Measurements from ENCODE around the gene TMEM259.

The TMEM259 gene

DNA sequence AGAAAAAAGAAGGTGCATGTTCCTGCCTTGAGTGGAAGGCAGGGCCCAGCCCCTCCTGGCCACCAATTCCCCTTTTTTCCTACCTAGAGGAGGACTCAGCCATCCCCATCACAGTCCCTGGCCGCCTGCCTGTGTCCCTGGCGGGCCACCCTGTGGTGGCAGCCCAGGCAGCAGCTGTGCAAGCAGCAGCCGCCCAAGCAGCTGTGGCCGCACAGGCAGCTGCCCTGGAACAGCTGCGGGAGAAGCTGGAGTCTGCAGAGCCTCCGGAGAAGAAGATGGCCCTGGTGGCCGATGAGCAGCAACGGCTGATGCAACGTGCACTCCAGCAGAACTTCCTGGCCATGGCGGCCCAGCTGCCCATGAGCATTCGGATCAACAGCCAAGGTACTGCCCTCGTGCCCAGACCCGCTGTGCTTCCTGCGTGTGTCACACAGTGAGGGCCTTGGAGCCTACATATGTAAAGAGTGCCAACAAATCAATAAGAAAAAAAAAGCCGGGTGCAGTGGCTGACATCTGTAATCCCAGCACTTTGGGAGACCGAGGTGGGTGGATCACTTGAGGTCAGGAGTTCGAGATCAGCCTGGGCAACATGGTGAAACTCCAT is 54.3 kb downstream of the TMEM259 start:
- DNase-seq (ENCODE audit: low read depth) = no peak
- H3K4me3 ChIP-seq (ENCODE audit: low read depth, low read length) = no peak overlapping the region
- TF ChIP-seq, protein P1, sequence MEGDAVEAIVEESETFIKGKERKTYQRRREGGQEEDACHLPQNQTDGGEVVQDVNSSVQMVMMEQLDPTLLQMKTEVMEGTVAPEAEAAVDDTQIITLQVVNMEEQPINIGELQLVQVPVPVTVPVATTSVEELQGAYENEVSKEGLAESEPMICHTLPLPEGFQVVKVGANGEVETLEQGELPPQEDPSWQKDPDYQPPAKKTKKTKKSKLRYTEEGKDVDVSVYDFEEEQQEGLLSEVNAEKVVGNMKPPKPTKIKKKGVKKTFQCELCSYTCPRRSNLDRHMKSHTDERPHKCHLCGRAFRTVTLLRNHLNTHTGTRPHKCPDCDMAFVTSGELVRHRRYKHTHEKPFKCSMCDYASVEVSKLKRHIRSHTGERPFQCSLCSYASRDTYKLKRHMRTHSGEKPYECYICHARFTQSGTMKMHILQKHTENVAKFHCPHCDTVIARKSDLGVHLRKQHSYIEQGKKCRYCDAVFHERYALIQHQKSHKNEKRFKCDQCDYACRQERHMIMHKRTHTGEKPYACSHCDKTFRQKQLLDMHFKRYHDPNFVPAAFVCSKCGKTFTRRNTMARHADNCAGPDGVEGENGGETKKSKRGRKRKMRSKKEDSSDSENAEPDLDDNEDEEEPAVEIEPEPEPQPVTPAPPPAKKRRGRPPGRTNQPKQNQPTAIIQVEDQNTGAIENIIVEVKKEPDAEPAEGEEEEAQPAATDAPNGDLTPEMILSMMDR (IDR thresholded peaks at IDR 0.05; ENCODE audit: control insufficient read depth, extremely low read depth, insufficient read depth) = no peak

DNA sequence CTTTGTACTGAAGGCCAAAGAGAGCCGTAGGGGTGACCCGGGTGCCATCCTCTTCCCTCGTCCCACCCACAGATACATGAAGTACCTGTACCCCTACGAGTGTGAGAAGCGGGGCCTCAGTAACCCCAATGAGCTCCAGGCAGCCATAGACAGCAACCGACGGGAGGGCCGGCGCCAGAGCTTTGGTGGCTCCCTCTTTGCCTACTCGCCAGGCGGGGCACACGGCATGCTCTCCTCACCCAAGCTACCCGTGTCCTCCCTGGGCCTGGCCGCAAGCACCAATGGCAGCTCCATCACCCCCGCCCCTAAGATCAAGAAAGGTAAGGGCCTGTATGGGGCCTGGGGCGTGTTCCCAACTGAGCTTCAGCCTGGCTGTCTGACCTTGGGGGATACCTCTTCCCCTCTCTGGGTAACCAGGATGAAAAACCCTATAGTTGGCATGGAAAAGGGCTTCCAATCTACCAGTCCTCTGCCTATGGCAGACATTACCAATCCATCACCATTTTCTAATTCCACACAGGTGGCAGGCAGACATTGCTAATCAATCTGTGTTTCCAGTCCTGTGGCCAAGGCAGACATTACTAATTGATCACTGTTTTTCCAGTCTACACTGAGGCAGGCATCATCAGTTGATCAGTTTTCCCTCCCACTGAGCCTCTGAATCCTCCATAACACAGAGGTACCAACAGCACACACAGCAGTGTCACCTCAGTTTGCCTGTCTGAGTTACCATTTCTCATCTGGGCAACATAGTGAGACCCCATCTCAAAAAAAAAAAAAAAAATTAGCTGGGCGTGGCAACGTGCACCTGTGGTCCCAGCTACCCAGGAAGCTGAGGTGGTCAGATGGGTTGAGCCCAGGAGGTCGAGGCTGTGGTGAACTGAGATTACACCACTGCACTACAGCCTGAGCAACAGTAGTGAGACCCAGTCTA is 55.9 kb downstream of the TMEM259 start:
- TF ChIP-seq, protein P1 (IDR thresholded peaks at IDR 0.05; ENCODE audit: control insufficient read depth, extremely low read depth, insufficient read depth) = no peak
- no peak for DNase-seq (ENCODE audit: low read depth)

DNA sequence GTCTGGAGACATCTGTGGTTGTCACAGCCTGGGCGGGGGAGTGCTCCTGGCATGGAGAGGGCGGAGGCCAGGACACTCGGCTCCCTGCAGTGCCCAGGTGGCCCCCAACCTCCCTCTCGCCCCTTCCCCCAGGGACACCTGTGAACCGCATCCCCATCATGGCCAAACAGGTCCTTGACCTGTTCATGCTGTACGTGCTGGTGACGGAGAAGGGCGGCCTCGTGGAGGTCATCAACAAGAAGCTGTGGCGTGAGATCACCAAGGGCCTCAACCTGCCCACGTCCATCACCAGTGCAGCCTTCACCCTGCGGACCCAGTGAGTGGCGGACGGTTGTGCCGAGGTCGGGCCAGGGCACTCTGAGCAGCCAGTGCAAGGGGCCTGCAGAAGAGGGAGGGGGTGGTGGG is 56.8 kb downstream of the TMEM259 start:
- no peak overlapping the region for H3K4me3 ChIP-seq (ENCODE audit: low read depth, low read length)
- TF ChIP-seq, protein P1 (IDR thresholded peaks at IDR 0.05; ENCODE audit: control insufficient read depth, extremely low read depth, insufficient read depth) = no peak
- DNase-seq (ENCODE audit: low read depth) = no peak

More for the DNA sequence above, 55.9 kb downstream of the TMEM259 start:
- H3K4me3 ChIP-seq (ENCODE audit: low read depth, low read length) = no peak overlapping the region

DNA sequence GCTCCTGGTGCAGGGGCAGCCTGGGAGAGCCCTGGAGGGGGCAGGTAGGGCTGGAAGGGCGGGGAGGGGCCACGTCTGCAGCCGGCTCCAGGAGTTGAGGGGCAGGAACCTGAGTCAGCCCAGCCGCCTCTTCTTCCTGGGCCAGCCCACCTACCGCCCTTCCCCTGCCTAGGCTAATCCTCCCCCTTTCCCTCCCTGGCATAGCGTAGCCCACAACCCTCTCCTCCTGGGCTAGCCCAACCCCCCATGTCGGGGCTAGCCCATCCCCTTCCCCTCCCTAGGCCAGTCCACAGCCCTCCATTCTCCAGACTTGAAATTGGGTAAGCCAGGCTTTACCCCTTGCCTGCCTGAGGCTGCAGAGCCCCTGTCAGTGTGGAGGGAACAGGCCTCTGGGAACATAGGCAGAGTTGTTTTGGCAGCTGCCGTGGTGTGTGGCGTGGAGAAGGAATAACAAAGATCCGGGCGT is 57.4 kb downstream of the TMEM259 start:
- DNase-seq (ENCODE audit: low read depth) = no peak
- TF ChIP-seq, protein P1 (IDR thresholded peaks at IDR 0.05; ENCODE audit: control insufficient read depth, extremely low read depth, insufficient read depth) = no peak
- no peak overlapping the region for H3K4me3 ChIP-seq (ENCODE audit: low read depth, low read length)

DNA sequence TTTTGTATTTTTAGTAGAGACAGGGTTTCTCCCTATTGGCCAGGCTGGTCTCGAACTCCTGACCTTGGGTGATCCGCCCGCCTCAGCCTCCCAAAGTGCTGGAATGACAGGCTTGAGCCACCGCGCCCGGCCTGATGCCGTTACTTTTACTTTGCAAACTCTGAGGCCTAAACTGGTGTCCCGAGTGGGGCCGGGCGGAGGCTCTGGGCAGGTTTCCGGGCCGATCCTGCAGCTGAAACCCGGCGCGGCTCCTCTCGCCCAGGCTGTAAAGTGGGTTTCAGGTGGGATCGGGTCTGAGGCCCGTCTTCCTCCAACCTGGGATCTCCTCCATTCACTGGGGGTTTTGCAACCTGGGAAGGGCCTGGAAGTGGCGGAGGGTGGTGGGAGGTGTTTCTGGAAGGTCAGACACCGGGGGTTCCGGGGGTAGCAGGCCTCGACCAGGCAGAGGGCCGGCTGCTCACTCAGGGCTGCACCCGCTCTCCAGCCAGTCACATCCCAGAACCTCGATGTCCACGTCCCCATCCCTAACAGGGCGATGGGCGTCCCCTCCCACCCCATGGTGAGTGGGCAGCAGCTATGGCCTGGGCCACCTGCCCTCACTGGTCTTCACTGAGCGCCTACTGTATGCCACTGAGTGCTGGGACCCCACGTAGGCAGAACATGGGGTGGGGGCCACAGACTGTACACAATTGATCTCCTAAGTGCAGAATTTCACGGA is 58.1 kb downstream of the TMEM259 start:
- DNase-seq (ENCODE audit: low read depth) = no peak
- H3K4me3 ChIP-seq (ENCODE audit: low read depth, low read length) = no peak overlapping the region
- TF ChIP-seq, protein P1 (IDR thresholded peaks at IDR 0.05; ENCODE audit: control insufficient read depth, extremely low read depth, insufficient read depth) = no peak

DNA sequence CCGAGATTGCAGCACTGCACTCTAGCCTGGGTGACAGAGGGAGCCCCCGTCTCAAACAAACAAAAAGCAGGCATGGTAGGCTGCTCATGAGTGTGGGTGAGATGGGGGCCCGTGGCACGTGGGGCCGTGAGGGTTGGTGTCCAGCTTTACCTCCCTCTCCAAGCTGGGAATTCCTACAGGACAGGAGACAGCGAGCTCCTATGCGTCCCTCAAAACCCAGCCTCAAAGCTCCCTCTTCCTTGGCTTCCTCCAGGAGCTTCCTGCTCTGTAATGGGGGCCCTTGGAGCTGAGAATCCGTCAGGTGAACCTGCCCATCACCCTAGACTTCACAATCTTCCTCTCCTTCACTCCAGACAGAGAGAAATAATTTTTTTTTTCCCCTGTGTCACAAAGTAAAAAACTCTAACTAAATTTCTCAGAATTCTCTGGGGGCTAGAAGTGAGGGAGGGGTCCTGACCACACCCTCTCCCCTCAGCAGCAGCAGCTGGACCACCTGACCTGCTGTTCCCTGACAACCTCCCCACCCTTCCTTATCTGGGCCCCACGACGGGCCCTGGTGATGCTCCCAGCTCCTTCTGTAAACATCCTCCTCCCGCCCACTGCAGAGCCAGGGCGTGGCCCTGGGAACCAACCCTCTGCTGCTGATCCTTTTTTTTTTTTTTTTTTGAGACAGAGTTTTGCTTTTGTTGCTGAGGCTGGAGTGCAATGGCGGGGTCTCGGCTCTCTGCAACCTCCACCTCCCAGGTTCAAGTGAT is 58.9 kb downstream of the TMEM259 start:
- TF ChIP-seq, protein P1 (IDR thresholded peaks at IDR 0.05; ENCODE audit: control insufficient read depth, extremely low read depth, insufficient read depth) = no peak
- no peak for DNase-seq (ENCODE audit: low read depth)
- no peak overlapping the region for H3K4me3 ChIP-seq (ENCODE audit: low read depth, low read length)

Data from LNCaP clone FGC (cell line).